ENCODE results near the gene SOX30.
"Not testable (repeated sequence)": the region's sequence is repeated elsewhere in the genome, so short reads cannot be mapped to it uniquely, and the experiment has no call there.

SOX30 gene

DNA sequence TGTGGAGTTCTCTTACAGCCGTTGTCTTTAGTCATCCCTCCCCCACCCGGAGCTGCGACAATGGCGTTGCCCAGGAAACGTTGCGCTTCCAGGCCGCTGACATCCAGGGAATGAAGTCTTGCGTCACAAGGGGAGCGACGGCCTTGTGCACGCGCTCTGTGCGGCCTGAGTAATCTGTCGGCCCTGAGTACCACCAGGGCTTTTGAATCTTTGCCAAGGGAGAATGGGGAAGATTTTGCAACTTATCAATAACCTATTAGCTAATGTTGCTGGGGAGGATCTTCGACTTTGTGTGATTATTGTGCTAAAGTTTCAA lies at the start of gene SOX30:
SOX30 (minus strand) TSS at position 62 of the 316 bp plus-strand sequence. CDS start 360 bp downstream, outside the sequence.
- no peak for DNase-seq (ENCODE audit: low spot score)

GRCh38 chr5:157698674-157699073 lies 46.4 kb upstream of the SOX30 start:
- not testable (repeated sequence) for DNase-seq (ENCODE audit: low spot score)

DNA sequence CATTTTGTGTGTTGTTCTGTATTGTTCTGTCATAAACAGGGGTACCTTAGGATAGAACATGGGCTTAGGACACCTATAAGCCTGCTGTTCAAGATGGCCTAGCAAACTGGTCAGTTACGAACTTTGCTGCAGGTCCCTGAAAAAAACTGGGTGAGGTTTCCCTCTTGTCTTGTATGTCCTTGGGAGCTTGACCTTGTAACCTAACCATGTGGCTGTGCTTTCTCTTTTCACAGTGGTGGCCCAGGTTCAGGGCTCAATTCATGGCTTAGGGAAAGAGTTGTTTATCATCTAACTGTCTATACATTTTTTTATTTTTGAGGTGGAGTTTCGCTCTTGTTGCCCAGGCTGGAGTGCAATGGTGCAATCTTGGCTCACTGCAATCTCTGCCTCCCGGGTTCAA lies 43.9 kb upstream of the SOX30 start:
- DNase-seq (ENCODE audit: low spot score) = not testable (repeated sequence)

DNA sequence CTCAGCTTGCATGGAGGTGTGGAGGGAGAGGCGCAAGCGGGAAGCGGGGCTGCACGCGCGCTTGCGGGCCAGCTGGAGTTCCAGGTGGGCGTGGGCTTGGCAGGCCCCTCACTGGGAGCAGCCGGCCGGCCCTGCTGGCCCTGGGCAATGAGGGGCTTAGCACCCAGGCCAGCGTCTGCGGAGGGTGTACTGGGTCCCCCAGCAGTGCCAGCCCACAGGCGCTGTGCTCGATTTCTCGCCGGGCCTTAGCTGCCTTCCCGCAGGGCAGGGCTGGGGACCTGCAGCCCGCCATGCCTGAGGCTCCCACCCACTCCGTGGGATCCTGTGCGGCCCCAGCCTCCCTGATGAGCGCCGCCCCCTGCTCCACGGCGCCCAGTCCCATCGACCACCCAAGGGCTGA lies 41.6 kb upstream of the SOX30 start:
- DNase-seq (ENCODE audit: low spot score) = not testable (repeated sequence)

DNA sequence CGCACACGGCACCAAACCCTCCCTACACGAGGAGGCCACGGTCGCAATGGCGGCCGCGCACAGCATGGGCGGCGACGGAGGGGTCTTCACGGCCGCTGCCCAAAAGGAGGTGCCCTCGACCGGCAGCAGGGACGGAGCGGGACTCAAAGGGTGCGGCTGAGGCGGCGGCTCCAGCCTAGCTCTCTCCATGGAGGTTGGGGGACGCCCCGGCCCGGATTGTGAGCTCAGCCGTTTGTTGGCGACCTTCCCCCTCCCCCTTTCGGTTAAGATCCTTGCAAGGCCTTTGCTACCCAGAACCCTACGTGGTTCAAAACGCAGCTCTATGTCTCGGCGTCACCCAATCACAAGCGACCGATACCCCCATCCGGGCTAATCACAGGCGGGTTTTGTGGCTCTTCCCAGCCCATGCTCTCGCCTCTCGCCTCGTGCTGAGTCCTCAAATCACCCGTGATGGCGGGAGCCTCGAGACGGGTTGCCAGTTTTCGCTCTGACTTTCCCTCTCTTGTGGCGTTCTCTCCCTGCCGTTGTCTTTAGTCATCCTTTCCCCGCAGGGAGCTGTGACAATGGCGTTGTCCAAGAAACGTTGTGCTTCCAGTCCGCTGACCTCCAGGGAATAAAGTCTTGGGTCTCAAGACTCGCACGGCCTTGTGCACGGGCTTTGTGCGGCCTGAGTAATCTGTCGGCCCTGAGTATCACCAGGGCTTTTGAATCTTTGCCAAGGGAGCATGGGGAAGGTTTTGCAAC lies 38.6 kb upstream of the SOX30 start:
- no peak for DNase-seq (ENCODE audit: low spot score)

DNA sequence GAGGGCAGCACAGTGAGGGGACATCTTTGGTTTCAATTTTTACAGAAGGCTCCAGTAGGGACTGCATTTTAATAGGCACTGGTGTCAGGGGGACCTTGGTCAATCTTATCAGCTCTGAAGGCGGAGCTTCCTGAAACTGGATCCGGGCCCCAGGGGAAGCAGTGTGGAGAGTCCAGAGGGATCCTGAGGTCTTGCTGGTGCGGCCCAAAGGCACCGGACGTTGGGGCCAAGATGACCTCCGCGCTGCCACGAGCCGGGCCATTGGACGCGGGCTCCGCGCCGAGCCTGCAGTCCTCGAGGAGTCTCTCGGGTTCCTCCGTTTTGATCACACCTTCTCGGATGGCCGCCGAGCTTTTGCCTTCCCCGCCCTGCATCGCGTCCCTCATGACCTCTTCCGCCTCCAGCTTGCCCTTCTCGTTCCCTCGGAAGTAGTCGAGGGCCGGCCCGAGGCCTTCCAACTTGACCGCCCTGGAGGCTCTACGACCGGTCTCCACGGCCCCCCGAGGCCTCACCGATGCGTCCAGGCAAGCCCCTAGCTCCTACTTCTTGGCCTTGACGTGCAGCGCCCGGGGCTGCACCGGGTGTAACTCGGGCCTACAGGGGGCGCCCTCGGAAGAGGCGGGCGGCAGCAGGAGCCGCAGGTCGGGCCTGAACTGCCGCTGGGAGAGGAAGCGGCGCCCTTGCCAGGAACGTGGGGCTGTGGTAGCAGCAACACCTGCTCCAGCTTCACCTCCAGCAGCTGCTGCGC lies 37.9 kb upstream of the SOX30 start:
- peak; percentile 42 for DNase-seq (ENCODE audit: low spot score)

DNA sequence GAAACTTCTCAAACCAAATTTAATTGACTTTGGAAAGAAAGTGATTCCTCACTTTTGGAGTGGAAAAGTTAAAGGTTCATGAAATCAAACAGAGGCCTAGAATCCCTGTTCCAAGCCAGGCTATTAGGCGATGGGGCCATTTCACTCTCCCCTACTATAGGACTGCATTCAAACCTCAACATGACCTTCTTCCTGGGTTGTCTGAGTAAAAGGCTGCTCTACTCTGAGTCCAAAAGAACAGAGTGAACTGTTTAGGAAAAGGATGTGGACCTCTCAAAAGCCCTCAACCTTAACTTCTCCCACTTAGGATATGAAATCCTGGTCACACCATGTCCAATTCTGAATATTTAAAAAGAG lies 34.9 kb upstream of the SOX30 start:
- DNase-seq (ENCODE audit: low spot score) = no peak

- not testable (repeated sequence) for DNase-seq (ENCODE audit: low spot score)
These were observed 34.3 kb upstream of the SOX30 start for GRCh38 chr5:157686276-157687197.

- DNase-seq (ENCODE audit: low spot score) = no peak
These were observed 30.0 kb upstream of the SOX30 start for GRCh38 chr5:157682257-157682656.

GRCh38 chr5:157681048-157681447 lies 28.8 kb upstream of the SOX30 start:
- DNase-seq (ENCODE audit: low spot score) = no peak

GRCh38 chr5:157680239-157680638 lies 28.0 kb upstream of the SOX30 start:
- no peak for DNase-seq (ENCODE audit: low spot score)

DNA sequence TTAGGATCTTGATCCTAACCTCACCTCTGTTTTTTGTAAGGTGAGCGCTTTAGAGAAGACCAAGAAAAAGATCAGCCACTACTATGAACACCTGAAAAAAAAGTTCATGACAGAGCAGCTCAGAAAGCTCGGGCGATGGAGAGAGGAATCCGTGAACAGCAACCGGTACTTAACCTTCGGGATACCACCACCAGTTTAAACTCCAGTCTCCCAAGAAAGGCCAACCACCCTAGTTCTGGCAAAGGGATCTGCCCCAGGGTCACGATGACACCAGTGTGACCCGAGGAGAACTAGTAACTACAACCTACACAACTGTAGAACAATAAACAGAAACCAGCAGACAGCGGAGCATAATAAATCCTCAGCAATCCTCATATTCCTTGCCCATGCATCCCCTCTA lies 27.6 kb upstream of the SOX30 start:
- DNase-seq (ENCODE audit: low spot score) = no peak

DNA sequence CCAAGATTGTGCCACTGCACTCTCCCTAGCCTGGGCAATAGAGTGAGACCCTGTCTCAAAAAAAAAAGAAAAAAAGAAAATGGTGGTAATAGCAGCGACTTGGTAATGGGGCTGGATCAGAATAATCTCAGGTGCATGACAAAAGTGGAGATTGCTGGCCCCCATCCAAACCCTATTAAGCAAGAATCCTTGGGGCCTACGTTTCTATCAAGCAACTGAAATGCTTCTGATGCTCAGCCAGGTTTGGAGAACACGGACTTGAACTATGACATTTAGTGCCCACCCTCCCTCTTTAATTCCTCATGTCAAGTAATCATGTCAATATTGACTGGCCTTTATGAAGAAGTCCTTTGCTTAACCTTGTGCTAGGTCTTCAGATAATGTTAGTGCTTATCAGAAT lies 25.7 kb upstream of the SOX30 start:
- DNase-seq (ENCODE audit: low spot score) = no peak

GRCh38 chr5:157674351-157674750 lies 22.1 kb upstream of the SOX30 start:
- not testable (repeated sequence) for DNase-seq (ENCODE audit: low spot score)

DNA sequence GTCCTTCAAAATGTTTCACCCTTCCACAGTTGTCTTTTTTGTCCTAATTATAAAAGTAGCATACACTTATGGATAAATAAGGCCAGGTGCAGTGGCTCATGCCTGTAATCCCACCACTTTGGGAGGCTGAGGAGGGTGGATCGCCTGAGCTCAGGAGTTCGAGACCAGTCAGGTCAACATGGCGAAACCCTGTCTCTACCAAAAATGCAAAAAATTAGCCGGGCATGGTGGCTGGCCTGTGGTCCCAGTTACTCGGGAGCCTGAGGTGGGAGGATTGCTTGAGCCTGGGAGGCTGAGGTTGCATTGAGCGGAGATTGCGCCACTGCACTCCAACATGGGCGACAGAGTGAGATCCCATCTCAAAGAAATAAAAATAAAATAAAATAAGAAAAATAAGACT lies 20.7 kb upstream of the SOX30 start:
- no peak for DNase-seq (ENCODE audit: low spot score)

DNA sequence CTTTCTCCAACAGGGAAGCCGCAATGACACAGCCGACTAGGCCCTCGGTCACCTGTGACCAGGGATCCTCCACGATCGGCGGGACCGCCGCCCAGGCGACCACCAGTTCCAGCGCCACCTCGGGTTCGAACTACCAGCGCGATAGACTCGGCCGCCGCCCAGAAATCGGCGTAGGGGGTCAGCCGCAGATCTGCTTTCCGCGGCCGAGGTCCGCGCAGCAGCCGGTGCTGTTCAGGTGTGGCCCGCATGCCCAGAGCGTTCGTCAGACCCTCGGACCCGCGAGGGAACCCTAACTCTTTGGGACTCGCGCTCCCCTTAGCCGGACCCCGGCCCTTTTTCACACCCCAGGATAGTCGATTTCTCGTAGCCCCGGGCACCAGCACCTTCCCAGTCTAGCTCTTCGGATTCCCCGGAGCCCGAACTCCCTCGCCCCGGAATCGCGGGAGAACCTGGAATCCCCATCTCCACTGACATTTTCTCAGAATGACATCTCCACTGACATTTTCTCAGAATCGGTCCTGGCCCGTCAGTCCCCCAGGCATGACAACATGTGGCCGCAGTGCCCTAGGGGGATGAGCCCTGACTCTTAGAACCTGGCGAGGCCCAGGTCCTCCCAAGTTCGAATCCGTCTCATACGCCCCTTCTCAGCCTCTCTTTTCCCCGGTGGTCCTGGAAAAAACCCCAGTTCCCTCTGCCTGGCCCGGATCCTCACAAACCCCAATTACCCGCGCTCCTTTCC lies 19.5 kb upstream of the SOX30 start:
- DNase-seq (ENCODE audit: low spot score) = no peak

DNA sequence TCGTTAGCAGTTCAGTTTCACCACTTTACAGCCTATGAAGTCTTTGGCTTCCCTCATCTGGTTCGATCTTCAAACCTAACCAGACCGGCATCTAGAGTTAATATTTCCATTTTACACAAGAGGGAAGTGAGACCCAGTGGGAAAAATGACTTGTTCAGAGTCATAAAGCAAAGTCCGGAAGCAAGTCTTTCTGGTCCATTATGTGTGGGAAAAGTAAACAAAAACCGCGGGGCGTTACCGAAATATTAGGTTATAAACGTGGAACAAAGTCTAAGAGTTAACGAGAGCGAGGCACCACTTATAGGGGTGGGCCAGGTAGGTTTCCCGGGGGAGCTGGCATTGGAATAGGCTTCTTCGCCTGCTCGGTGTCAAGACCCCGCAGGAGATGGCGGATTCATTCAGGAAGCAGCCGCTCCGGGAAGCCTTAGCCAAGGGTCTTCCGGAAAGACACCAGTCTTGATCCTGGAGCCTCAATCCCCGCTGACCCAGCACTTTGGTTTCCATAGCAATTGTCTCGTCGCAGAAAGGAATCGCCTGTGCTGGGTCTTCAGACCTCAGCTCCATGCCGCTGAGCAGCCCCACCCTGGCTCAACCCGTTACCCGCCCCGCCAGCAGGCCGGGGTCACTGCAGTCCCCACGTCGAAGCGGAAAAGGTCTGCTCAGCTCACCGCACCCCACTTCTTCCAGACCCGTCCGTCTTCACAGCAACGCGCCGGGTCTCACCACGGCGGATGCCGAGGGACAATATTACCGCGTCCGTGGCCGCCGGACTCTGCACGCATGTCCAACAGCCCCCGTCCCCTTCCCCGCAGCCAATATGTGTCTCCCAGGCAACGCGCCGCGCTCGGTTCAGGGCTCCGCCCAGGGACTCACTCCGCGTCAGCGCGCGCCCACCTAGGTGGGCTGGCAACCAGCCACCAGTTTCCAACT lies 18.7 kb upstream of the SOX30 start, which contains the start of gene C5orf52:
C5orf52 (plus strand) TSS at position 872 of the 930 bp plus-strand sequence. CDS start 82 bp downstream, outside the sequence.
- DNase-seq (ENCODE audit: low spot score) = peak; percentile 69

GRCh38 chr5:157669701-157670097 lies 17.5 kb upstream of the SOX30 start:
- DNase-seq (ENCODE audit: low spot score) = no peak

- DNase-seq (ENCODE audit: low spot score) = no peak
These were observed 16.1 kb upstream of the SOX30 start for GRCh38 chr5:157668356-157668755.

DNA sequence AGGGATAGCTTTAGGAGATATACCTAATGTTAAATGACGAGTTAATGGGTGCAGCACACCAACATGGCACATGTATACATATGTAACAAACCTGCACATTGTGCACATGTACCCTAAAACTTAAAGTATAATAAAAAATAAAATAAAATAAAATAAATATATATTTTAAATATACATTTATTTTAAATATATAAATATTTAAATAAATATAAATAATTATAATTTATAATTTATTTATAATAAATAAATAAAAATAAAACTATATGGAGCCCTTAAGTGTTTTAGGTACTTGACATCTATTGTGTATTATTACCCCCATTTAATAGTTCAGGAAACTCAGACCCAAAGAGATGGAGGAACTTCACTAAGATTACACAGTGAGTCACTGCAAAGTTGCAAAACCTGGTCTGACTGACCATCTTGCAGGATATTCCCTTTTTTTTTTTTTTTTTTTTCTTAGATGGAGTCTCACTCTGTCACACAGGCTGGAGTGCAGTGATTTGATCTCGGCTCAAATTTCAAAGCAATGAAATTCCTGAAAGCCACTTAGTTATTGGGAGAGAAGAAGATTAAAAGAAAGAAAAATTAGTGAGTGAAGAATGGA lies 13.3 kb upstream of the SOX30 start:
- no peak for DNase-seq (ENCODE audit: low spot score)
